Liver (tissue), 3 donors: ENCODE measurements around the gene CGNL1.

Source experiments
- ATF3 ChIP-seq: IDR thresholded peaks from 2 replicates; pipeline ENCODE4 v1.6.1; 2016; ENCODE audit warnings: antibody characterized with exemption
- CTCF ChIP-seq: fragments of 150-350 bp; IDR thresholded peaks from 2 replicates; pipeline ENCODE4 v1.5.1; 2017; ENCODE audit warnings: improper control_type of control experiment, low read depth, low read length; ENCODE audit not compliant: missing input control
- EGR1 ChIP-seq, 2 donors: IDR thresholded peaks; 2 replicates each; pipeline ENCODE4 v1.6.1; 2016 to 2018; ENCODE audit warnings: antibody characterized with exemption in 2 of 2, low read depth in 2 of 2
- GABPA ChIP-seq, 2 donors: IDR thresholded peaks in 1 of 2; conservative IDR thresholded peaks in 1 of 2; 2 replicates each; pipeline ENCODE4 v1.6.1; 2016; ENCODE audit warnings: antibody characterized with exemption in 2 of 2, mild to moderate bottlenecking in 1 of 2, moderate library complexity in 1 of 2
- HNF4G ChIP-seq: IDR thresholded peaks from 2 replicates; pipeline ENCODE4 v1.6.1; 2016; ENCODE audit warnings: antibody characterized with exemption
- JUND ChIP-seq, 2 donors: IDR thresholded peaks; 2 replicates each; pipeline ENCODE4 v1.6.1; 2016; ENCODE audit warnings: antibody characterized with exemption in 2 of 2
- RAD21 ChIP-seq, 2 donors: IDR thresholded peaks; 2 replicates each; pipeline ENCODE4 v1.6.1; 2016; ENCODE audit warnings: antibody characterized with exemption in 2 of 2, mild to moderate bottlenecking in 2 of 2
- REST ChIP-seq: IDR thresholded peaks from 2 replicates; pipeline ENCODE4 v1.6.1; 2016; ENCODE audit warnings: antibody characterized with exemption, mild to moderate bottlenecking
- RXRA ChIP-seq, 2 donors: IDR thresholded peaks; 2 replicates each; pipeline ENCODE4 v1.6.1; 2017 to 2018; ENCODE audit warnings: antibody characterized with exemption in 2 of 2, mild to moderate bottlenecking in 1 of 2
- SP1 ChIP-seq: IDR thresholded peaks from 2 replicates; pipeline ENCODE4 v1.6.1; 2018; ENCODE audit warnings: antibody characterized with exemption, mild to moderate bottlenecking
- TAF1 ChIP-seq: conservative IDR thresholded peaks from 2 replicates; pipeline ENCODE4 v1.6.1; 2016; ENCODE audit warnings: antibody characterized with exemption, mild to moderate bottlenecking
- YY1 ChIP-seq: IDR thresholded peaks from 2 replicates; pipeline ENCODE4 v1.6.1; 2016; ENCODE audit warnings: antibody characterized with exemption, mild to moderate bottlenecking
- TF ChIP-seq, protein P1 (sequence below): IDR thresholded peaks from 2 replicates; pipeline ENCODE4 v1.6.1; 2016; ENCODE audit warnings: antibody characterized with exemption
- TF ChIP-seq, protein P2 (sequence below): IDR thresholded peaks from 2 replicates; pipeline ENCODE4 v1.6.1; 2016; ENCODE audit warnings: antibody characterized with exemption
- donor health status: healthy.
- donor health status: healthy.

- TF ChIP-seq CTCF (peak; percentile 58), YY1 (no peak), TAF1 (no peak), REST (no peak), RXRA (IDR thresholded peaks at IDR 0.05) (peak in 1 of 2 donors; percentile 12), ATF3 (no peak), JUND (IDR thresholded peaks at IDR 0.05) (no peak), SP1 (no peak), GABPA (IDR thresholded peaks at IDR 0.05 in 1 of 2, conservative IDR thresholded peaks at IDR 0.05 in 1 of 2) (no peak), EGR1 (IDR thresholded peaks at IDR 0.05; ENCODE audit: low read depth in 2 of 2) (no peak), RAD21 (IDR thresholded peaks at IDR 0.05) (peak; percentile 96 to 97), HNF4G (no peak)
- TF ChIP-seq, protein P1, sequence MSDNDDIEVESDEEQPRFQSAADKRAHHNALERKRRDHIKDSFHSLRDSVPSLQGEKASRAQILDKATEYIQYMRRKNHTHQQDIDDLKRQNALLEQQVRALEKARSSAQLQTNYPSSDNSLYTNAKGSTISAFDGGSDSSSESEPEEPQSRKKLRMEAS = no peak
- TF ChIP-seq, protein P2, sequence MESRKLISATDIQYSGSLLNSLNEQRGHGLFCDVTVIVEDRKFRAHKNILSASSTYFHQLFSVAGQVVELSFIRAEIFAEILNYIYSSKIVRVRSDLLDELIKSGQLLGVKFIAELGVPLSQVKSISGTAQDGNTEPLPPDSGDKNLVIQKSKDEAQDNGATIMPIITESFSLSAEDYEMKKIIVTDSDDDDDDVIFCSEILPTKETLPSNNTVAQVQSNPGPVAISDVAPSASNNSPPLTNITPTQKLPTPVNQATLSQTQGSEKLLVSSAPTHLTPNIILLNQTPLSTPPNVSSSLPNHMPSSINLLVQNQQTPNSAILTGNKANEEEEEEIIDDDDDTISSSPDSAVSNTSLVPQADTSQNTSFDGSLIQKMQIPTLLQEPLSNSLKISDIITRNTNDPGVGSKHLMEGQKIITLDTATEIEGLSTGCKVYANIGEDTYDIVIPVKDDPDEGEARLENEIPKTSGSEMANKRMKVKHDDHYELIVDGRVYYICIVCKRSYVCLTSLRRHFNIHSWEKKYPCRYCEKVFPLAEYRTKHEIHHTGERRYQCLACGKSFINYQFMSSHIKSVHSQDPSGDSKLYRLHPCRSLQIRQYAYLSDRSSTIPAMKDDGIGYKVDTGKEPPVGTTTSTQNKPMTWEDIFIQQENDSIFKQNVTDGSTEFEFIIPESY = no peak
Measured at GRCh38 chr15:57527382-57528091, 151.2 kb downstream of the CGNL1 start.
